SK-N-SH (cell line): Measurements from ENCODE around the gene DNAH14. TPM values are rescaled to one million over a fixed set of nuclear protein-coding genes. Genes with fewer than 3 reads are reported as not detected.
"Not testable (repeated sequence)": the region's sequence is repeated elsewhere in the genome, so short reads cannot be mapped to it uniquely, and the experiment has no call there.

Experiments
- CTCF ChIA-PET: fragments of 300-600, 350-600 bp; formaldehyde crosslinking; extraction: SDS; loops from one replicate; lab custom pipeline; 2021; lab: Yijun Ruan, JAX
- POLR2A ChIA-PET: fragments of 350-600 bp; sonication (Branson Sonifier 250); formaldehyde crosslinking; extraction: SDS; loops from one replicate; lab custom pipeline; 2020; ENCODE audit warnings: antibody characterized with exemption, inconsistent platforms; lab: Yijun Ruan, JAX
- DNase-seq: peaks from one replicate; pipeline ENCODE4 v3.0.0; 2012
- H2AFZ ChIP-seq: fragments of 200-600 bp; sonication (generic); 2 replicates; pipeline ENCODE4 v1.8.1; 2016; ENCODE audit warnings: antibody characterized with exemption, mild to moderate bottlenecking, low read depth
- H3F3A ChIP-seq: fragments of 200-600 bp; sonication (generic); replicated peaks from 2 replicates; pipeline ENCODE3; 2016; ENCODE audit warnings: antibody characterized with exemption, mild to moderate bottlenecking; ENCODE audit not compliant: insufficient read depth
- H3K27ac ChIP-seq, 2 experiments: fragments of 200-500 bp in 1 of 2; fragments of 200-600 bp in 1 of 2; sonication (Bioruptor generic) in 1 of 2; sonication (generic), shearing (Covaris generic) in 1 of 2; 2 replicates each; pipeline versions ENCODE4 v1.5.1 to v1.6.1; 2014 to 2016; ENCODE audit warnings: low read depth in 2 of 2, inconsistent platforms in 1 of 2, low read length in 1 of 2, mild to moderate bottlenecking in 1 of 2, mixed read lengths in 1 of 2
- H3K27me3 ChIP-seq: fragments of 200-600 bp; sonication (generic), shearing (Covaris generic); 2 replicates; pipeline ENCODE4 v1.6.1; 2016; ENCODE audit warnings: mixed run types; ENCODE audit not compliant: insufficient read depth
- H3K36me3 ChIP-seq, 2 experiments: fragments of 200-500 bp in 1 of 2; fragments of 200-600 bp in 1 of 2; sonication (Bioruptor generic) in 1 of 2; sonication (generic) in 1 of 2; replicated peaks in 1 of 2; 2 replicates each; pipeline versions ENCODE3 to v1.5.1; 2014 to 2016; ENCODE audit warnings: low read length in 1 of 2, mild to moderate bottlenecking in 1 of 2; ENCODE audit not compliant: insufficient read depth in 2 of 2, control insufficient read depth in 1 of 2
- H3K4me1 ChIP-seq, 2 experiments: fragments of 200-500 bp in 1 of 2; fragments of 200-600 bp in 1 of 2; sonication (Bioruptor generic) in 1 of 2; sonication (generic), shearing (Covaris generic) in 1 of 2; 2 replicates each; pipeline versions ENCODE4 v1.5.1 to v1.6.1; 2014 to 2016; ENCODE audit warnings: low read depth in 1 of 2, low read length in 1 of 2, mixed run types in 1 of 2; ENCODE audit not compliant: insufficient read depth in 2 of 2, control insufficient read depth in 1 of 2
- H3K4me2 ChIP-seq: fragments of 200-600 bp; sonication (generic), shearing (Covaris generic); 2 replicates; pipeline ENCODE4 v1.6.1; 2017; ENCODE audit warnings: mixed run types
- H3K4me3 ChIP-seq, 2 experiments: fragments of 200-500 bp in 1 of 2; fragments of 200-600 bp in 1 of 2; sonication (Bioruptor generic) in 1 of 2; sonication (generic), shearing (Covaris generic) in 1 of 2; 2 replicates each; pipeline versions ENCODE4 v1.5.1 to v1.8.1; 2014 to 2016; ENCODE audit warnings: low read depth in 2 of 2, inconsistent platforms in 1 of 2, low read length in 1 of 2, mild to moderate bottlenecking in 1 of 2, mixed read lengths in 1 of 2, moderate library complexity in 1 of 2
- H3K79me2 ChIP-seq: fragments of 200-600 bp; sonication (generic); 2 replicates; pipeline ENCODE4 v1.8.1; 2017; ENCODE audit warnings: mild to moderate bottlenecking; ENCODE audit not compliant: insufficient read depth
- H3K9ac ChIP-seq: fragments of 200-600 bp; sonication (generic); 2 replicates; pipeline ENCODE4 v1.6.1; 2017; ENCODE audit warnings: mixed run types
- H3K9me2 ChIP-seq: fragments of 200-600 bp; sonication (generic); 2 replicates; pipeline ENCODE4 v1.6.1; 2017; ENCODE audit warnings: mixed run types
- H3K9me3 ChIP-seq: fragments of 200-600 bp; sonication (generic); 2 replicates; pipeline ENCODE4 v1.6.1; 2017; ENCODE audit warnings: mixed run types, mild to moderate bottlenecking, moderate library complexity
- H4K20me1 ChIP-seq: fragments of 200-600 bp; sonication (generic); 2 replicates; pipeline ENCODE4 v1.6.1; 2017; ENCODE audit warnings: mild to moderate bottlenecking, mixed run types; ENCODE audit not compliant: insufficient read depth
- CHD2 ChIP-seq: fragments of 150-350 bp; IDR thresholded peaks from 2 replicates; pipeline ENCODE4 v1.6.1; 2018; ENCODE audit warnings: low read length; ENCODE audit not compliant: partially characterized antibody
- EP300 ChIP-seq, 2 experiments: IDR thresholded peaks; 2 replicates each; pipeline versions ENCODE4 v1.4.0 to v1.6.1; 2012; ENCODE audit warnings: borderline replicate concordance in 1 of 2, low read depth in 1 of 2, low read length in 1 of 2
- EZH2phosphoT487 ChIP-seq: fragments of 200-600 bp; sonication (generic); IDR thresholded peaks from 2 replicates; pipeline ENCODE4 v1.6.1; 2017; ENCODE audit warnings: low read depth, mixed run types, mild to moderate bottlenecking, antibody characterized with exemption, moderate library complexity, borderline replicate concordance
- FOXM1 ChIP-seq: IDR thresholded peaks from 2 replicates; pipeline ENCODE4 v1.4.0; 2012; ENCODE audit warnings: low read depth, mild to moderate bottlenecking
- IRF3 ChIP-seq: fragments of 150-350 bp; IDR thresholded peaks from 2 replicates; pipeline ENCODE4 v1.6.1; 2016; ENCODE audit warnings: mild to moderate bottlenecking, low read depth, low read length
- JUND ChIP-seq: IDR thresholded peaks from 2 replicates; pipeline ENCODE4 v1.4.0; 2012
- NFIC ChIP-seq: IDR thresholded peaks from 2 replicates; pipeline ENCODE4 v1.4.0; 2012; ENCODE audit warnings: borderline replicate concordance
- NRF1 ChIP-seq: IDR thresholded peaks from 2 replicates; pipeline ENCODE4 v1.6.1; 2012; ENCODE audit warnings: low read depth, mild to moderate bottlenecking, low read length
- POLR2AphosphoS5 ChIP-seq: IDR thresholded peaks from 2 replicates; pipeline ENCODE4 v1.6.1; 2012; ENCODE audit warnings: low read depth, low read length
- RAD21 ChIP-seq: IDR thresholded peaks from 2 replicates; pipeline ENCODE4 v1.6.1; 2012; ENCODE audit warnings: mild to moderate bottlenecking, low read length
- RCOR1 ChIP-seq: fragments of 150-350 bp; IDR thresholded peaks from 2 replicates; pipeline ENCODE4 v1.6.1; 2017; ENCODE audit warnings: antibody characterized with exemption, low read length
- REST ChIP-seq: IDR thresholded peaks from 2 replicates; pipeline ENCODE4 v1.6.1; 2012; ENCODE audit warnings: mild to moderate bottlenecking, low read depth, low read length, moderate library complexity
- RFX5 ChIP-seq: IDR thresholded peaks from 2 replicates; pipeline ENCODE4 v1.6.1; 2012; ENCODE audit warnings: mild to moderate bottlenecking, improper control_type of control experiment, low read length
- RXRA ChIP-seq: IDR thresholded peaks from 2 replicates; pipeline ENCODE4 v1.4.0; 2012; ENCODE audit warnings: low read depth, mild to moderate bottlenecking, borderline replicate concordance
- SIN3A ChIP-seq: IDR thresholded peaks from 2 replicates; pipeline ENCODE4 v1.6.1; 2012; ENCODE audit warnings: low read depth, mild to moderate bottlenecking, low read length, moderate library complexity, borderline replicate concordance
- SMC3 ChIP-seq: IDR thresholded peaks from 2 replicates; pipeline ENCODE4 v1.6.1; 2012; ENCODE audit warnings: low read depth, low read length, improper control_type of control experiment
- TEAD4 ChIP-seq: IDR thresholded peaks from 2 replicates; pipeline ENCODE4 v1.4.0; 2012; ENCODE audit warnings: mild to moderate bottlenecking, borderline replicate concordance; ENCODE audit not compliant: insufficient read depth
- WGBS: methylation state at CpG from one replicate; pipeline ENCODE4 v1.1.6; 2017; ENCODE audit warnings: low lambda C conversion rate; 5-methylcytosine and 5-hydroxymethylcytosine counted together
- polyA plus RNA-seq, 3 experiments: library from polyadenylated mRNA; depleted of rRNA; stranded (reverse); fragments of >200 nt; gene quantifications; 2 replicates each; pipeline ENCODE4 v1.2.3, GENCODE V29; 2012
- TF ChIP-seq, protein P1 (sequence below): IDR thresholded peaks from 2 replicates; pipeline ENCODE4 v1.4.0; 2012; ENCODE audit warnings: low read depth
- TF ChIP-seq, protein P2 (sequence below): fragments of 200-600 bp; sonication (generic); IDR thresholded peaks from 2 replicates; pipeline ENCODE4 v1.6.1; 2017; ENCODE audit warnings: antibody characterized with exemption, mild to moderate bottlenecking, moderate library complexity

DNAH14 gene
- polyA plus RNA-seq, 1 of the 3 experiments (the other 2 are of a cell fraction), result 8.0 TPM

DNA sequence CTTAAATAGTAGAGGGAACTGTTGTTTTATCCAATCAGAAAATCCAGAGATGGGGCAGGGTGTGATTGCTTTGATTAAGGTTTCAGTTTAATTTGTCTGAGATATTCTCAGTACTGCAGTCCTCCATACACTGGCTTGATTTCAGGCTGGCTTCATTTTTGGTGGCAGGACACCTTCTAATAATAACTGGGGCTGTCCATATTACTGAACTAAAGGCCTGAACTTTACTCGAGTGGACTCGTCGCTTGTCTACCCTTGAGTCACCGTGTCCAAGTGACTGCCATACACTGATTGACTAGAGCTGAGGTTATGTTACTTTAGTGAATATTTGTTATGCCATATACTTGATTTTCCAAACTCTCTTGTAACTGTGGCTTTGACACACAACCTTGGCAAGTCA is 228.8 kb downstream of the DNAH14 start:
- no peaks in the 10 kb centered on the region for H3K79me2 ChIP-seq
- H3K4me3 ChIP-seq, result no peak overlapping the region
- H2AFZ ChIP-seq, result no peak overlapping the region
- no peak for DNase-seq
- H3K27me3 ChIP-seq, result no peaks in the 10 kb centered on the region
- no peak overlapping the region for H3K27ac ChIP-seq
- no peaks in the 10 kb centered on the region for H3F3A ChIP-seq
- no peak for TF ChIP-seq SIN3A
- TF ChIP-seq RXRA, result no peak
- TF ChIP-seq FOXM1, result no peak
- no peak for TF ChIP-seq NFIC
- no peak for TF ChIP-seq IRF3
- TF ChIP-seq SMC3, result no peak
- no peak for TF ChIP-seq EZH2phosphoT487
- no peak for TF ChIP-seq CHD2
- TF ChIP-seq EP300 (IDR thresholded peaks at IDR 0.05; ENCODE audit: borderline replicate concordance in 1 of 2, low read depth in 1 of 2, low read length in 1 of 2), result no peak
- TF ChIP-seq TEAD4, result no peak
- no peak for TF ChIP-seq POLR2AphosphoS5
- TF ChIP-seq, all 33 proteins: peak for 0
- ChIA-PET POLR2A (no interaction called here), CTCF (no interaction called here)
- Histone ChIP-seq H4K20me1 (no peaks in the 10 kb centered on the region), H3K4me1 (no peaks in the 10 kb centered on the region), H3K9me3 (no peaks in the 10 kb centered on the region), H3K9me2 (no peaks in the 10 kb centered on the region), H3K36me3 (peaks cover 0 to 6% of the 10 kb centered on the region in 2 experiments), H3K9ac (no peak overlapping the region), H3K4me2 (no peak overlapping the region)
- 96% methylated on average over 4 of the region's 4 CpGs for WGBS

GRCh38 chr1:225159793-225160192 is 230.3 kb downstream of the DNAH14 start:
- Histone ChIP-seq H2AFZ (no peak overlapping the region), H3K4me3 (no peak overlapping the region), H3K27me3 (no peaks in the 10 kb centered on the region), H3K9me2 (no peaks in the 10 kb centered on the region), H3K4me2 (no peak overlapping the region), H3K79me2 (no peaks in the 10 kb centered on the region), H3K9ac (no peak overlapping the region), H3F3A (no peaks in the 10 kb centered on the region), H4K20me1 (no peaks in the 10 kb centered on the region), H3K36me3 (peaks cover 0 to 8% of the 10 kb centered on the region in 2 experiments), H3K4me1 (no peaks in the 10 kb centered on the region; a peak in 1 of 4 replicates), H3K27ac (no peak overlapping the region), H3K9me3 (no peaks in the 10 kb centered on the region)
- DNase-seq, result no peak
- ChIA-PET CTCF (no interaction called here), POLR2A (no interaction called here)
- WGBS, result 9% methylated on average over 1 of the region's 1 CpG
- TF ChIP-seq, protein P1, sequence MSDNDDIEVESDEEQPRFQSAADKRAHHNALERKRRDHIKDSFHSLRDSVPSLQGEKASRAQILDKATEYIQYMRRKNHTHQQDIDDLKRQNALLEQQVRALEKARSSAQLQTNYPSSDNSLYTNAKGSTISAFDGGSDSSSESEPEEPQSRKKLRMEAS, result no peak
- TF ChIP-seq RAD21 (no peak), NRF1 (no peak), REST (no peak), SIN3A (no peak), NFIC (no peak), RCOR1 (no peak), JUND (no peak), RFX5 (no peak)
- TF ChIP-seq, protein P2, sequence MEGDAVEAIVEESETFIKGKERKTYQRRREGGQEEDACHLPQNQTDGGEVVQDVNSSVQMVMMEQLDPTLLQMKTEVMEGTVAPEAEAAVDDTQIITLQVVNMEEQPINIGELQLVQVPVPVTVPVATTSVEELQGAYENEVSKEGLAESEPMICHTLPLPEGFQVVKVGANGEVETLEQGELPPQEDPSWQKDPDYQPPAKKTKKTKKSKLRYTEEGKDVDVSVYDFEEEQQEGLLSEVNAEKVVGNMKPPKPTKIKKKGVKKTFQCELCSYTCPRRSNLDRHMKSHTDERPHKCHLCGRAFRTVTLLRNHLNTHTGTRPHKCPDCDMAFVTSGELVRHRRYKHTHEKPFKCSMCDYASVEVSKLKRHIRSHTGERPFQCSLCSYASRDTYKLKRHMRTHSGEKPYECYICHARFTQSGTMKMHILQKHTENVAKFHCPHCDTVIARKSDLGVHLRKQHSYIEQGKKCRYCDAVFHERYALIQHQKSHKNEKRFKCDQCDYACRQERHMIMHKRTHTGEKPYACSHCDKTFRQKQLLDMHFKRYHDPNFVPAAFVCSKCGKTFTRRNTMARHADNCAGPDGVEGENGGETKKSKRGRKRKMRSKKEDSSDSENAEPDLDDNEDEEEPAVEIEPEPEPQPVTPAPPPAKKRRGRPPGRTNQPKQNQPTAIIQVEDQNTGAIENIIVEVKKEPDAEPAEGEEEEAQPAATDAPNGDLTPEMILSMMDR, result no peak

DNA sequence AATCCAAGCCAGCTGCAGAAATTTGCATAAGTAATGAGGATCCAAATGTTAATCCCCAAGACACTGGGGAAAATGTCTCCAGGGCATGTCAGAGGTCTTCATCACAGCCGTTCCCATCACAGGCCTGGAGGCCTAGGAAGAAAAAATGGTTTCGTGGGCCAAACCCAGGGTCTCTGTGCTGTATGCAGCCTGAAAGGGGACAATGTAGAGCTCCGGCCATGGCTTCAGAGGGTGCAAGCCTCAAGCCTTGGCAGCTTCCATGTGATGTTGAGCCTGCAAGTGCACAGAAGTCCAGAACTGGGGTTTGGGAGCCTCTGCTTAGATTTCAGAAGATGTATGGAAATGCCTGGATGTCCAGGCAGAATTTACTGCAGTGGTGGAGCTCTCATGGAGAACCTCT is 247.9 kb downstream of the DNAH14 start:
- H3K27me3 ChIP-seq, H3K4me1 ChIP-seq, H3K9me3 ChIP-seq, CTCF ChIA-PET, H3K4me3 ChIP-seq, H3K36me3 ChIP-seq, H3K9ac ChIP-seq, H4K20me1 ChIP-seq, H2AFZ ChIP-seq, H3K4me2 ChIP-seq, H3K79me2 ChIP-seq, H3K9me2 ChIP-seq, DNase-seq, H3K27ac ChIP-seq, POLR2A ChIA-PET, H3F3A ChIP-seq: not testable (repeated sequence)
- 31% methylated on average over 3 of the region's 3 CpGs for WGBS
